Naive thymus-derived CD4-positive, alpha-beta T cell (primary cell): Measurements from ENCODE around the gene PRKAR1A. TPM values are rescaled to one million over a fixed set of nuclear protein-coding genes. Genes with fewer than 3 reads are reported as not detected.
A peak's percentile ranks its signal among the peaks of the same experiment; 100 is the strongest.
"Not testable (repeated sequence)": the region's sequence is repeated elsewhere in the genome, so short reads cannot be mapped to it uniquely, and the experiment has no call there.

Experiments used
- ATAC-seq: fragments of 150-1000 bp; cut with Tn5 transposase; 2 replicates; pipeline ENCODE4 v1.10.0; 2021; ENCODE audit warnings: mild to moderate bottlenecking, moderate library complexity
- CTCF ChIA-PET: fragments of 350-600 bp; sonication (Branson Sonifier 250); formaldehyde crosslinking; loops from one replicate; lab custom pipeline; 2021; ENCODE audit warnings: antibody characterized with exemption; lab: Charles Lee
- POLR2A ChIA-PET: fragments of 350-600 bp; sonication (Branson Sonifier 250); formaldehyde crosslinking; loops from one replicate; lab custom pipeline; 2021; ENCODE audit warnings: antibody characterized with exemption, inconsistent platforms; lab: Charles Lee
- DNase-seq, 9 donors: peaks; one replicate each; pipeline versions ENCODE4 v3.0.0 to v3.0.0-alpha.2; 2020 to 2022; ENCODE audit warnings: mixed read lengths in 1 of 9
- H3K27ac ChIP-seq: one replicate; pipeline ENCODE4 v1.7.0; 2013; ENCODE audit warnings: mild to moderate bottlenecking, low read depth, low read length, moderate library complexity
- H3K27me3 ChIP-seq, 2 donors: one replicate each; pipeline ENCODE4 v1.7.0; 2013; ENCODE audit warnings: low read length in 2 of 2, mild to moderate bottlenecking in 2 of 2, moderate library complexity in 2 of 2; ENCODE audit not compliant: control insufficient read depth in 2 of 2, insufficient read depth in 2 of 2
- H3K36me3 ChIP-seq, 3 experiments: 1 replicate in 2 of 3; 2 replicates in 1 of 3; pipeline ENCODE4 v1.7.0; 2013; ENCODE audit warnings: low read length in 3 of 3, mild to moderate bottlenecking in 3 of 3, moderate library complexity in 1 of 3; ENCODE audit not compliant: insufficient read depth in 3 of 3, control insufficient read depth in 2 of 3
- H3K4me1 ChIP-seq, 2 donors: one replicate each; pipeline ENCODE4 v1.7.0; 2013; ENCODE audit warnings: low read length in 2 of 2, mild to moderate bottlenecking in 2 of 2, moderate library complexity in 1 of 2; ENCODE audit not compliant: control insufficient read depth in 2 of 2, insufficient read depth in 2 of 2
- H3K4me3 ChIP-seq: 2 replicates; pipeline ENCODE4 v1.7.0; 2013; ENCODE audit warnings: mild to moderate bottlenecking, low read length
- H3K9me3 ChIP-seq, 3 experiments: 1 replicate in 2 of 3; 2 replicates in 1 of 3; pipeline ENCODE4 v1.7.0; 2013; ENCODE audit warnings: low read length in 3 of 3; ENCODE audit not compliant: control insufficient read depth in 2 of 3
- H3K27ac Mint-ChIP-seq, 9 donors: one replicate each; pipeline ENCODE4 v1.8.0; 2020 to 2022; ENCODE audit warnings: mixed read lengths in 9 of 9, mild to moderate bottlenecking in 8 of 9, moderate library complexity in 5 of 9, inconsistent platforms in 2 of 9
- H3K27me3 Mint-ChIP-seq, 5 donors: one replicate each; pipeline ENCODE4 v1.8.0; 2021 to 2022; ENCODE audit warnings: mixed read lengths in 5 of 5, mild to moderate bottlenecking in 1 of 5
- H3K36me3 Mint-ChIP-seq, 5 donors: one replicate each; pipeline ENCODE4 v1.8.0; 2020 to 2022; ENCODE audit warnings: mixed read lengths in 5 of 5, mild to moderate bottlenecking in 3 of 5, inconsistent platforms in 1 of 5
- H3K4me1 Mint-ChIP-seq, 7 donors: one replicate each; pipeline ENCODE4 v1.8.0; 2020 to 2022; ENCODE audit warnings: mixed read lengths in 7 of 7, mild to moderate bottlenecking in 3 of 7, inconsistent platforms in 1 of 7
- H3K4me3 Mint-ChIP-seq, 10 donors: one replicate each; pipeline ENCODE4 v1.8.0; 2020 to 2022; ENCODE audit warnings: mild to moderate bottlenecking in 10 of 10, mixed read lengths in 10 of 10, moderate library complexity in 6 of 10, inconsistent platforms in 2 of 10
- H3K9me3 Mint-ChIP-seq, 11 donors: one replicate each; pipeline ENCODE4 v1.8.0; 2020 to 2022; ENCODE audit warnings: mixed read lengths in 11 of 11, mild to moderate bottlenecking in 4 of 11, inconsistent platforms in 1 of 11, moderate library complexity in 1 of 11
- intact Hi-C, 2 donors: fragments of 100-400 bp; cut with micrococcal nuclease; formaldehyde crosslinking; loops; one replicate each; pipeline ENCODE4 v1.15.1; 2023
- polyA plus RNA-seq, 2 donors: library from polyadenylated mRNA; unstranded; fragments of 300-500 nt; fragmentation: Illumina TruSeq; gene quantifications; one replicate each; pipeline ENCODE4 v1.2.3, GENCODE V29; 2021
- total RNA-seq, 6 experiments: library from RNA in 5 of 6; stranded (reverse) in 5 of 6; gene quantifications; 1 replicate in 5 of 6; 2 replicates in 1 of 6; pipeline ENCODE4 v1.2.3 and lab custom pipeline; 2021 to 2026

Gene PRKAR1A
- total and polyA plus RNA-seq, 7 experiments from 2014 or later = 115 to 224 (median 156) TPM

GRCh38 chr17:68480885-68481284 lies 31.3 kb upstream of the PRKAR1A start:
- Histone ChIP-seq H3K4me1 (no peaks in the 10 kb centered on the region), H3K27ac (no peak overlapping the region), H3K27me3 (no peaks in the 10 kb centered on the region), H3K9me3 (no peaks in the 10 kb centered on the region), H3K4me3 (no peak overlapping the region), H3K36me3 (no peaks in the 10 kb centered on the region)
- ATAC-seq = no peak
- no peak for DNase-seq
- intact Hi-C loops = no loop called here
- Mint-ChIP-seq H3K27me3 (peaks cover 0 to 46% (median 7%) of the 10 kb centered on the region in 5 donors), H3K36me3 (peaks cover 0 to 9% (median 5%) of the 10 kb centered on the region in 5 donors), H3K9me3 (peaks cover 0 to 6% (median 3%) of the 10 kb centered on the region in 11 donors), H3K4me1 (peaks cover 0 to 4% (median 0%) of the 10 kb centered on the region in 7 donors), H3K4me3 (no peak overlapping the region), H3K27ac (no peak overlapping the region)
- ChIA-PET POLR2A (no interaction called here), CTCF (interaction anchor here (1.2 kb wide), 1 partner anchor 81 kb away, joined by 4 read pairs; no protein-coding TSS in a partner anchor)

GRCh38 chr17:68482576-68483041 lies 29.6 kb upstream of the PRKAR1A start:
- Mint-ChIP-seq H3K4me1 (peaks cover 4 to 12% (median 7%) of the 10 kb centered on the region in 7 donors), H3K4me3 (no peak overlapping the region), H3K9me3 (peaks cover 0 to 6% (median 3%) of the 10 kb centered on the region in 11 donors), H3K27me3 (peaks cover 0 to 45% (median 7%) of the 10 kb centered on the region in 5 donors), H3K36me3 (peaks cover 0 to 9% (median 5%) of the 10 kb centered on the region in 5 donors), H3K27ac (no peak overlapping the region)
- intact Hi-C loops = no loop called here
- ChIA-PET CTCF (no interaction called here), POLR2A (interaction anchor here (0.9 kb wide), 1 partner anchor 20 kb away, joined by 3 read pairs; no protein-coding TSS in a partner anchor)
- Histone ChIP-seq H3K9me3 (no peaks in the 10 kb centered on the region), H3K4me3 (no peak overlapping the region), H3K27ac (no peak overlapping the region), H3K36me3 (no peaks in the 10 kb centered on the region), H3K4me1 (no peaks in the 10 kb centered on the region), H3K27me3 (no peaks in the 10 kb centered on the region)
- ATAC-seq = no peak
- DNase-seq = no peak

- intact Hi-C loops = no loop called here
- Mint-ChIP-seq H3K9me3 (peaks cover 0 to 5% (median 2%) of the 10 kb centered on the region in 11 donors), H3K27me3 (peaks cover 0 to 44% (median 7%) of the 10 kb centered on the region in 5 donors), H3K4me3 (no peak overlapping the region), H3K4me1 (peaks cover 12 to 20% (median 14%) of the 10 kb centered on the region in 7 donors), H3K36me3 (peaks cover 0 to 6% (median 3%) of the 10 kb centered on the region in 5 donors), H3K27ac (no peak overlapping the region)
- Histone ChIP-seq H3K27ac (no peak overlapping the region), H3K4me1 (peaks cover 6% of the 10 kb centered on the region in 2 donors), H3K4me3 (no peak overlapping the region), H3K9me3 (no peaks in the 10 kb centered on the region), H3K27me3 (no peaks in the 10 kb centered on the region), H3K36me3 (no peaks in the 10 kb centered on the region)
- ATAC-seq (no peak), DNase-seq (no peak)
- CTCF ChIA-PET = no interaction called here
- POLR2A ChIA-PET = no interaction called here
Observed at GRCh38 chr17:68484458-68484857, 27.8 kb upstream of the PRKAR1A start.

GRCh38 chr17:68489919-68490318 lies 22.3 kb upstream of the PRKAR1A start:
- H3K36me3 ChIP-seq = no peaks in the 10 kb centered on the region
- H3K27me3 Mint-ChIP-seq = peaks cover 0 to 30% (median 0%) of the 10 kb centered on the region in 5 donors
- H3K27ac Mint-ChIP-seq = no peak overlapping the region
- peaks cover 0 to 3% (median 0%) of the 10 kb centered on the region in 11 donors for H3K9me3 Mint-ChIP-seq
- H3K36me3 Mint-ChIP-seq = peaks cover 0 to 1% (median 0%) of the 10 kb centered on the region in 5 donors
- H3K4me3 Mint-ChIP-seq = no peak overlapping the region
- no peaks in the 10 kb centered on the region for H3K27me3 ChIP-seq
- no peaks in the 10 kb centered on the region for H3K9me3 ChIP-seq
- peaks cover 12 to 29% (median 14%) of the 10 kb centered on the region in 7 donors for H3K4me1 Mint-ChIP-seq
- intact Hi-C loops = no loop called here
- H3K4me1 ChIP-seq = peaks cover 6% of the 10 kb centered on the region in 2 donors
- no peak overlapping the region for H3K4me3 ChIP-seq
- CTCF ChIA-PET = no interaction called here
- no peak for DNase-seq
- POLR2A ChIA-PET = no interaction called here
- no peak overlapping the region for H3K27ac ChIP-seq
- ATAC-seq = no peak

- DNase-seq = no peak
- Mint-ChIP-seq H3K9me3 (peaks cover 0 to 5% (median 0%) of the 10 kb centered on the region in 11 donors), H3K4me3 (peak overlapping the region in 1 of 10 donors; percentile 39), H3K27me3 (peaks cover 0 to 13% (median 0%) of the 10 kb centered on the region in 5 donors), H3K4me1 (peaks cover 10 to 27% (median 13%) of the 10 kb centered on the region in 7 donors), H3K27ac (no peak overlapping the region), H3K36me3 (no peaks in the 10 kb centered on the region)
- intact Hi-C loops = no loop called here
- ChIA-PET POLR2A (interaction anchor here (0.5 kb wide), 1 partner anchor 386 kb away, joined by 3 read pairs; no protein-coding TSS in a partner anchor), CTCF (interaction anchor here (0.6 kb wide), 1 partner anchor 404 kb away, joined by 3 read pairs; no protein-coding TSS in a partner anchor)
- no peak overlapping the region for H3K4me3 ChIP-seq
- H3K4me1 ChIP-seq = peaks cover 6% of the 10 kb centered on the region in 2 donors
- no peaks in the 10 kb centered on the region for H3K27me3 ChIP-seq
- H3K27ac ChIP-seq = no peak overlapping the region
- H3K9me3 ChIP-seq = no peaks in the 10 kb centered on the region
- no peaks in the 10 kb centered on the region for H3K36me3 ChIP-seq
- ATAC-seq = peak; percentile 68
Observed at GRCh38 chr17:68491381-68492231, 20.6 kb upstream of the PRKAR1A start.

- H3K9me3 Mint-ChIP-seq, DNase-seq, POLR2A ChIA-PET, ATAC-seq, H3K9me3 ChIP-seq, H3K36me3 Mint-ChIP-seq, intact Hi-C loops, CTCF ChIA-PET, H3K36me3 ChIP-seq, H3K27me3 Mint-ChIP-seq, H3K4me3 ChIP-seq, H3K4me3 Mint-ChIP-seq, H3K4me1 ChIP-seq, H3K27me3 ChIP-seq, H3K27ac ChIP-seq: not testable (repeated sequence)
- peak overlapping the region in 1 of 9 donors; percentile 18 for H3K27ac Mint-ChIP-seq
- H3K4me1 Mint-ChIP-seq = peaks cover 8 to 23% (median 10%) of the 10 kb centered on the region in 7 donors
Observed at GRCh38 chr17:68492394-68493054, 19.7 kb upstream of the PRKAR1A start.
